ENCODE data around the gene CATSPER1.
"Not testable (repeated sequence)": the region's sequence is repeated elsewhere in the genome, so short reads cannot be mapped to it uniquely, and the experiment has no call there.

Gene CATSPER1

DNA sequence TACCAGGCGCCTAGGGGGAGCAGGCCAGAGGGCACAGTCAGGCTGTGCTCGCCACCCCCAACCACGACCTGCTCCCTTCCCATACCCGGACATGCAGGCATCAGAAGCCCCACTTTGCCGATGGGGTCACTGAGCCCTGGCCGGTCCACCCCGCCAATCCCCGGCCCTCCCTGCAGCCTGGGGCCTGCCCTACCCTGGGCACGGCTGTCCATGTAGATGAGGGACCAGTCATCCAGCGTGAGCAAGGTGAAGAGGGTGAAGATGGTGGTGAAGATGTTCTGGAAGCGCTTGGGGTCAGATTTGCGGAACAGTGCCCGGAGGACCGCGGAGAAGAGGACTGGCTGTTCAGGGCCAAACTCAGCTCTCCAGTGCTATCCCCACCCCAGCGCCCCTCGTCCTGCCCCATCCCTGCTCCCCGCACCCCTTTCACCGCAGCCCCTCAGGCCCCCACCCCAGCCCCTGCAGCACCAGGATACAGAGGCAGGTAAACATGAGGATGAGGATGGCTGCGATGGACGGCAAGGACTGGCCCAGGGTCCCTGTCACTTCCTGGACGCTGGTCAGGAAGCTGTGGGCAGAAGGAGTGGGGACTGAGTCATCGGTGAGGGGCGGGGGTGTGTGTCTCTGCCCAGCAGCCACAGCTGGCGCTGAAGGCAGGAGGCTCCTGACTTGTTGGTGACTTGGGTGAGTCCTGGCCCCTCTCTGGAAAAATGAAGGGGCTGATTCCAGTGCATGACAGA is 5.5 kb downstream of the CATSPER1 start:
- DNase-seq (ENCODE audit: low read depth in 4 of 4, low spot score in 1 of 4): no peak

DNA sequence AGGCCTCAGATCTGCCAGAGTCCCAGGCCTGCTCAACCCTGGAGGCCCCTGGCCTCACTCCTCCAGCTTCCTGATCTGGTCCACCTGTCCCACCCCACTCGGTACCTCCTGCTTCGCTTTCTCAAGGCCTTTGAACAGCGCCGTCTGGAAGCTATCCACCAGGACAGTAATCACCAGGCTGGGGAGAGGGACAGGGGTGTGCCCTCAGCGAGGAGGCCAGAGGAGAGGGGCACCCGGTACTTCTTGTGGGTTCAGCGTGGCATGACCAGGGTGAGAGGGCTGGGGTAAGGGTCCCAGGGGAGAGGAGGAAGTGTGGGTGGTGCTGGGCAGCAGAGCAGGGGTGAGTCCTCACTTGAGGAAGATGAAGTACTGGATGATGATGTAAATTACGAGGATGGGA is 6.1 kb downstream of the CATSPER1 start:
- DNase-seq (ENCODE audit: low read depth in 4 of 4, low spot score in 1 of 4): no peak

DNA sequence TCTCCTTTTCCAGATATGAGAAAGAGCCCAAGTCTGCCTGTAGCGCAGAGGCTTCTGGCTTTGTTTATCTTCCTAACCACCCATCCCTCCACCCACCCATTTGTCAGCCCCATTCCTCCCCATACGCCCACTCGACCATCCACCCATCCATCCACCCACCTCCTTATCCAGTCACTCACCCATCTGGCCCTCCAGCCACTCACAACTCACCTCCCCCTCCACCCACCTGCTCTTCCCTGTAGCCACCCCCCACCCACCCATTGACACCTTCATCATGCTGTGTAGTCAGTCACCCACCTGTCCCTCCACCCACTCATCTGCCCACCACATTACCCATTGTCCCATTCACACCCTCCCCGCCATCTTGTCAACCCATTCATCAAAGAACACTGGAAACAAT is 9.0 kb downstream of the CATSPER1 start:
- no peak for DNase-seq (ENCODE audit: low read depth in 4 of 4, low spot score in 1 of 4)

DNA sequence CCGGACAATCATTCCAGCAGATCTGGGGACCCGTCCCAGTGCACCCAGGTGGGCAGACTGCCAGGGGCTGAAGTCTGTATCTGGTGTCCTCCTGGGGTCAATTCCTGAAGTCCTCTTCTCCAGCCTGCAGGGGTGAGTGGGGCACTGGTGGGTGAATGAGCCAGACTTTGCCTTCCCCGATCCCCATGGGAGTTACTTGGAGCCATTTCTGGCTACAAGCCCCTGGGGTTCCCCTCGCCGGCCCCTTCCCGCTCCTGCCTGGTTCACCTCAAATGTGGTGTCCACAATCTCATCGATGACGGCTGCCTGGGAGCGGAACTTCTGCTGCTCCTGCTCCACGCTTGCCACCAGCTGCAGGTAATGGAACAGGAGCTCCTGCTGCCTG is 9.5 kb downstream of the CATSPER1 start:
- no peak for DNase-seq (ENCODE audit: low read depth in 4 of 4, low spot score in 1 of 4)

DNA sequence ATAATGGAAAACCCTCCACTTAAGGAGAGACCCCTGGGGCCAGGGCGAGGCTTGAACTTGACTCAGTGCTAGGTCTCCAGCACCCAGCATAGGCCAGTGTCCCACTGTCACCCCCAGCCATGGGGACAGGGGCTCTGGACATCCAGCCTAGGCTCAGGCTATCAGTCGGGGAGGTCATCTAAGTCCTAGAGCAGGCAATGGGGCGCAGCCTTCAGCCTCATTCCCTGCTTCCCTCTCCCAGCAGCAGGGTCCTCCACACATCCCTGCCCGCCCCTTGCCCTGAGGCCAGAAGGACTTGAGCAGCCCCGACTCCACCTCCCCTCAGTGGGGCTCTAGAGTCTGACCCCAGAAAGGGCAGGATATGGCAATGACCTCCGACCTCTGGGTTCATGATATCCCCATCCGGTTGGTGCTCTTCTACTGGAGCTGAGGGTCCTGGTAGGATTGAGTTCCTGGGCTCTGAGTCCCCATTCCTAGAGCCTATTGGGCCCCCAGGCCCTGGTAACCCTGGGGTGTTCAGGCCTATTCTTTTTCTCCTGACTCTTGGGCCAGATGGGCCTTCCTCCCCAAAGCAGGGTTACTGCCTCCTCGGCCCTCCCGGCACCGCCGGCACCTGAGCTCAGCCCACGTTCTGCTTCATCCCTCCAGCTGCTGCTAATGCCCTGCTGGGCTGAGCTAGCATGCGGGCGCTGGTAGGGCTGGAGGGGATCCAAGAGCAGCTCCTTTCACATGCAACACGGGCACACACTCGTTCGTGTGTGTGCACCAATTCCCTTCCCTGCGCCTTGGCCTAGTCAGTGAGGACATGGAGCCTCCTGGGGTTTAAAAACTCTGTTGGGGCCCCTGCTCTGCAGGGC is 10.1 kb downstream of the CATSPER1 start:
- DNase-seq (ENCODE audit: low read depth in 4 of 4, low spot score in 1 of 4): no peak

DNA sequence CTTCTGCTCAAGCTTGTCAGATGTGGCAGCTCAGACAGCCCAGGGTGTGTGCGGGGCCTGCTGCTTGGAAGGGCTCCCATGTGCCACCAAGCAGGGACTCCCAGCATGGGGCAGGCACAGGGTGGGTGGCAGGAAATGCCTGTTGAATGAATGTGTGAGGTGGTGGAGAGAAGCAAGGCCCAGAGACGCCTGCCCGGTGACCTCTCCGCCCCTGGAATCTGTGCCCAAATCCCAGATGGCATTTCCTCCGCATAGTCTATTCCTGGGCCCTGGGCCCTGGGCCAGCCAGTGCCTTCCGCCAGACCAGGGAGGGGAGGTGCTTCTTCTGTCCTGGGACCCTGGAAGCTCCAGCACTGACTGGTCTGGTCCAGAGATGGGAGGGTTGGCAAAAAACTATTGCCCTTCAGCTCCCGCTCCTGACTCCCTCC is 10.8 kb downstream of the CATSPER1 start:
- DNase-seq (ENCODE audit: low read depth in 4 of 4, low spot score in 1 of 4): no peak

DNA sequence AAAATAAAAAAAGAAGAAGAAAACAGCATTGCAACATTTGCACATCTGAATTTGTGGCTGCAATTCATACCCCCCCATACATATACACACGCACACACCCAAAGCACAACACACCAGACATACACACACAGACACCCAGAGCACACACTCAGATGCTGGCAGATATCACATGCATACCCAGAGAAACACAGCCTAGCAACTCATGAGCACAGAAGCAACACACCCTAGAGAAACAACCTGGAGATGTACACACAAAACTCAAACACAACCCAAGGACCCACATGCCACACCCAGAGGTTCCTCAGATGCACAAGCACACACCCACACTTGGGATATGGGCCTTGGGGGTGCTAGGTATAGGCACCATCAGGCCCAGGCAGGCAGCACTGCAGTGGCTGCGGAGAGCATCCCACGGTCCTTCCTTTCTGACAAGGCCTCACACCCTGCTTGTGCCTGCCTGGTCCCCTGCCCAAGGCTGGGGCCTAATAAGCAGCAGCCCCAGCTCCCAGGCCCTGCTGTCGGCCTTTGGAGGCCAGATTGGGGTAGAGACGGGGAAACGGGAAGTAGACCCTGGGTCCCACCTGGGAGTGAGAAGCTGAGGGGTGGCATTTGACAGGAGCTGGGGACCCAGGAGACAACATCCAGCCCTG is 11.3 kb downstream of the CATSPER1 start:
- DNase-seq (ENCODE audit: low read depth in 4 of 4, low spot score in 1 of 4): no peak

DNA sequence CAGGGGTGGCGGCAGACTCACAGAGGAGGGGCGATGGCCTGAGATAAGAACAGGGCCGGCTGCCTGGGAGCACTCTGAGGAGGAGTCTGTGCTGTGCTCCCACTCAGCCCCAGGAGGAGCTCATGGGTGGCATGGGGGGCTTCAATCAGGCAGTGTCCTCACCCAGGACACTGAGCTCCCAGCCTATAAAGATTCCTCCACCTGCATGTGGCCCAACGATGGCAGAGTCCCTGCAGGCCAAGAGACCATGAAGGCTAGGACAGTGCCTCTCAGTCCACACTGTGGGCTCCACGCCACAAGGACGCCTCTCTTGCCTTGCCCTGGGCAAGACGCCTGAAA is 12.5 kb downstream of the CATSPER1 start:
- no peak for DNase-seq (ENCODE audit: low read depth in 4 of 4, low spot score in 1 of 4)

DNA sequence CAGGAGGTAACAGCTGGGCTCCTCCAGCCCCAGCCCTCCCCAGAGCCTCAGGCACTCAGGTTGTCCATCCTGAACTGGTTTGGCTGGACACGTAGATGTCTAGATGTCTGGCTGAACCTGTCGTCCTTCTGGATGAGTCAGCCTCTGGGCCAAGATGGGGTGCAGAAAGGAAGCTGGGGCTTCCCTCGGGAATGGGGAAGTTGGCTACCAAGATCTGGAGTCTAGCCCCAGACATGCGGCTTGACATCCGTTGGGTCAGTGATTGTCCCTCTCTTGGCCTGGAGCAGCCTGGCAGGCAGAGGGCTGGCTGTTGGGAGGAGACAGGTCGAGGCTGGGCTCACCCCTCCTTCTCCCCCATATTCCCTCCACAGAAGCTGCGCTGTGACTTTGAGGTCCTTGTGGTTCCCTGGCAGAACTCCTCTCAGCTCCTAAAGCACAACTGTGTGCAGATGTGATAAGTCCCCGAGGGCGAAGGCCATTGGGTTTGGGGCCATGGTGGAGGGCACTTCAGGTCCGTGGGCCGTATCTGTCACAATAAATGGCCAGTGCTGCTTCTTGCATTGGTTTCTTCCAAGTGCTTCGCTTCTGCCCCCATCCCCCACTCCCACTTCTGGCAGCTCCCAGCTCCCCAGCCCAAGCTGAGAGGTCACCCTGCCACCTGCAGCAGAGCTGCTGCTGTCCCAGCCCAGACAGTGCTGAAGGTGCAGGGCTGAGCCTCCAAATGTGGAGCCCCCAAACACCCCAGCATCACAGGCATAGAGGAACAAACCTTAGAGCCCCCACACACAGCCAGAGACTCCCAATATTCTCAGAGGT is 13.1 kb downstream of the CATSPER1 start:
- DNase-seq (ENCODE audit: low read depth in 4 of 4, low spot score in 1 of 4): no peak

DNA sequence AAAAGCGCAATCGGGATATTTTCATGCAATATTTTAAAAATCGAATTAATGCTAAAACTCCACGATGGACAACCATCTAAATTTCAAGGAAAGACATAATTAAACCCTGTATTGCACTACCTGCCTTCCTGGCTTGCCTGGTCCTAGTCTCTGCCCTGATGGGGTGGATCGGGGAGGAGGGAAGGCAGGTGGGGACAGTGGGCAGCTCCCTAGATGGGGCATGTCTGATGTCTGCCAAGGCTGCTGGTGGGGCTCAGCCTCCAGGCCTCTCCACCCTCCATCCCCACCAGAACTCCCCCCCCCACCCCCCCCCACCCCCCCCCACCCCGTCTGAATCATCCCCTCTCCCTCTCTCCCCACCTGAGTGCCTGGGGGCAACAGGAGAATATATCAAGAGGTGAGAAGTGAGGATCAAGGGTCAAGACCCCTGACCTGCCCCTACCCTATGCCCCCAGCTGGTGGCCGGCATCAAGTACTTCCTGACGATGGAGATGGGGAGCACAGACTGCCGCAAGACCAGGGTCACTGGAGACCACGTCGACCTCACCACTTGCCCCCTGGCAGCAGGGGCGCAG is 13.8 kb downstream of the CATSPER1 start:
- no peak for DNase-seq (ENCODE audit: low read depth in 4 of 4, low spot score in 1 of 4)

DNA sequence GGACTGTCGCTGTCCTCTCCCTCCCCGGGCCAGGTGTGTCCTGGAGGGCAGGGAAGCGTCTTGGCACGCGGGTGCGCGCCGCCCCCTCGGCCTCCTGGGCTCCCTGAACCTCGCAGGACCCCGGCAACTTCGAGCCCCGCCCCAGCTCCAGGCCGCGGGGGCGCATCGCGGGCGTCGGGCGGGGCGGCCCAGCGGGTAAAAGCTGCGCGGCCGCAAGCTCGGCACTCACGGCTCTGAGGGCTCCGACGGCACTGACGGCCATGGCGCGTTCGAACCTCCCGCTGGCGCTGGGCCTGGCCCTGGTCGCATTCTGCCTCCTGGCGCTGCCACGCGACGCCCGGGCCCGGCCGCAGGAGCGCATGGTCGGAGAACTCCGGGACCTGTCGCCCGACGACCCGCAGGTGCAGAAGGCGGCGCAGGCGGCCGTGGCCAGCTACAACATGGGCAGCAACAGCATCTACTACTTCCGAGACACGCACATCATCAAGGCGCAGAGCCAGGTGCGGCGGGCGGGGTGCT is 14.4 kb downstream of the CATSPER1 start, which contains the start of gene CST6:
Gene CST6 (plus strand): TSS at position 224 of the 519 bp plus-strand sequence. CDS start 37 bp downstream, at position 261.
- no peak for DNase-seq (ENCODE audit: low read depth in 4 of 4, low spot score in 1 of 4)

DNA sequence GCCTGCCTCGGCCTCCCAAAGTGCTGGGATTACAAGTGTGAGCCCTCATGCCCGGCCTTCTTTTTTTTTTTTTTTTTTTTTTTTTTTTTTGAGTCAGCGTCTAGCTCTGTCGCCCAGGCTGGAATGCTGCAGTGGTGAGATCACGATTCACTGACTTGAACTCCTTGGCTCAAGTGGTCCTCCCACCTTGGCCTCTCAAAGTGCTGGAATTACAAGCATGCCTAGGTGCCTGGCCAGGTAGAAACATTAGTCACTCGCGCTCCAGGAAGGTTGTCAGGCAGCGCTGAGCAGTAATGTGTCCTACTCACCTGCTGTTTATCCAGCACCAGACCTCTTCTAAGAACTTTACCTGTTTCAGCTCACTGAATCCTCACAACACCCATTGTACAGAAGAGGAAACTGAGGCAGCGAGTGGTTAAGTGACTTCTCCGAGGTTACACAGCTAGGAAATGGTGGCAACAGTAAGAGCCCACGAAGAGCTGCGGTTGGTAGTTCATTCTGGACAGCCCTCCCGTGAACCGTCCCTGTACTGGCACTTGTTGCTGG is 15.0 kb downstream of the CATSPER1 start:
- no peak for DNase-seq (ENCODE audit: low read depth in 4 of 4, low spot score in 1 of 4)

DNA sequence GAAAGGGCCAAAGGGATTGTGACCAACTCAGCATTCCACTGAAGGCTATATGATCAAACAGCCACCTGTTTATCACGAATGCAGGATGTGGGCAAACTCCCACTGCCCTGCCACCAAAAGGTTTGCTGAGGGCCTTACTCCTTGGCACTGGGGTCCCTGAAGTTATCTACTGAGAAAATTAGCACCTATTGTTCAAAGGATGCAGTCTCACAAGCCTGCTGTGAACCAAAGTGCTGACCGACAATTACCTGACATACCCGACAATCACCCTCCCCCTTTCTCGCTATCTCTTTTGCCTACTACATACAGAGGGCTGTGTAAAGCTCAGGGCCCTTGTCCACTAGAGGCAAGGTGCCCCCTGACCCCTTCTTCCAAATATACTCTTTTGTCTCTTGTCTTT is 16.2 kb downstream of the CATSPER1 start:
- not testable (repeated sequence) for DNase-seq (ENCODE audit: low read depth in 4 of 4, low spot score in 1 of 4)

DNA sequence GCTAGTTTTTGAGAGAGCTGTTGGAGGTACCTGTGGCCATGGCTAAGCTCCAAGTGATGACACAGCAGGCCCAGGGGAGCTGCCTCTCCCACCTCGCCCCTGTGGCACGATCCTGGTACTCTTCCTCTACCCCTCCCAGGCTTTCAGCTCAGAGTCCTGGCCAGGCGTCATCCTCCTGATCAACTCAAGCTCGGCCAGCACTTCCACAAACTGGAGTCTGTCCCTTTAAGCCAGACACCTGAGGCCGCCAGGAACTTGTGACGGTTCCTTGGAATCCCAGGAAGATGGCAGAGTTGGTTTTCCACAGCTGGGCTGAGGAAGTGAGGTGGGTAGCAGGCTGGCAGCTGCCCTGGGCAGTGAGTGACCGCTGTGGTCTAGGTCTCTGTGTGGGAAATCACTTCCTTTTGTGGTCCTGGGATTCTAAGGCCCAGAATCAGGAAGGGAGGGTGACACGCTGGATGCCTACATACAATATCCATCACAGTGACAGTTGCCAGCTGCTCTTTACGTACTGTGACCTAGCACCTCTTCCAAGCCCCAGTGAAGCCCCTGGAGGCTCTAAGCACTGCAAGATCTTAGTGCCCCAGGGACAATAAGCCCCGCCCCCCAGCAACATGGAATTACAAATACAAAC is 17.7 kb downstream of the CATSPER1 start:
- no peak for DNase-seq (ENCODE audit: low read depth in 4 of 4, low spot score in 1 of 4)

DNA sequence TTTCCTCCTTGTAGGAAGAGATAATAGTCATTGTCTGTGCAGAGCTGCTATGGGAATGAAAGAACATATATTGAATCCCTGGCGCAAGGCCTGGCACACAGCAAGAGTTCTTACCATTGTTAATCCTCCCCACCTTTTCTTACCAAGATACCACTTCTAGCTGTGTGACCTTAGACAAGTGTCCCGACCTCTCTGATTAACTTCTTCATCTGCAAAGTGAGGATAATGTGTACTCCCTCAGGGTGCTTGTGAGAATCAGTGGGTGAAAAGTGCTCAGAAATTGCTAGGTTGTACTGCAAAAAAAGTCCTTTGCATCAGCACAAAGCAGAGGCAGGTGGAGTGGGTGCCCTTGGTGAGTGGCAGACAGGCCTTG is 18.2 kb downstream of the CATSPER1 start:
- DNase-seq (ENCODE audit: low read depth in 4 of 4, low spot score in 1 of 4): no peak

DNA sequence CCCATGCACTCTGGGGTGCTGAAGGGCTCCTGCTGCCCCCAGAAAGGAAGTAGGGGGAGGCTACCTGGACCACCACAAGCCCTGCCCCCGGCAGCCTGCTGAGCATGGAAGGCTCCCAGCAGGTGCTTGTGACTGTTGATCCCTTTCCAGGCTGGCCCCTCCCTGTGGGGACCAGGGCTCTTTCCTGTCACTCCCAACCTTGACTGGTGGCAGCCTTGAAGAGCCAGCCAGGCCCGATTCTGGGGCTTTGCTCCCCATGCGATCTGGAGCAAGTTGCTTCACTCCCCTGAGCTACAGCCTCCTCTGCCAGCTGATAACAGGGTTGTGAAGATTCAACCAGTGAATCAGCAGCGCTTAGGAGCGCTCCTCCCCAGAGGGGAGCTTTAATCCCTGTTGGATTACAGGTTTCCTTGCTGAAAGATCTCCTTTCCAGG is 19.1 kb downstream of the CATSPER1 start:
- DNase-seq (ENCODE audit: low read depth in 4 of 4, low spot score in 1 of 4): no peak

DNA sequence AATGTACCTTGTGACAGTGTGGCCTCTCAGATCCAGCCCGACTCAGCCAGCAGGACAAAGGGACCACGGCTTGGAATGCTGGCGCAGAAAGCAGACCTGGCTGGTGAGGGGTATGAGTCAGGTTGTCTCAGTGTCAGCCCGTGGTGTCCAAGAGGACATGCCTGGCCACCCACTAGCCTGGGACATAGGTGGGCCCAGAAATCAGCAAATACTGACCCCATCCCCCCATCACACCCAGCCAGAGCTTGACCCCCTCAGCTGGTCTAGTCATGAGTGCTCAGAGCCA is 19.4 kb downstream of the CATSPER1 start:
- DNase-seq (ENCODE audit: low read depth in 4 of 4, low spot score in 1 of 4): no peak

DNA sequence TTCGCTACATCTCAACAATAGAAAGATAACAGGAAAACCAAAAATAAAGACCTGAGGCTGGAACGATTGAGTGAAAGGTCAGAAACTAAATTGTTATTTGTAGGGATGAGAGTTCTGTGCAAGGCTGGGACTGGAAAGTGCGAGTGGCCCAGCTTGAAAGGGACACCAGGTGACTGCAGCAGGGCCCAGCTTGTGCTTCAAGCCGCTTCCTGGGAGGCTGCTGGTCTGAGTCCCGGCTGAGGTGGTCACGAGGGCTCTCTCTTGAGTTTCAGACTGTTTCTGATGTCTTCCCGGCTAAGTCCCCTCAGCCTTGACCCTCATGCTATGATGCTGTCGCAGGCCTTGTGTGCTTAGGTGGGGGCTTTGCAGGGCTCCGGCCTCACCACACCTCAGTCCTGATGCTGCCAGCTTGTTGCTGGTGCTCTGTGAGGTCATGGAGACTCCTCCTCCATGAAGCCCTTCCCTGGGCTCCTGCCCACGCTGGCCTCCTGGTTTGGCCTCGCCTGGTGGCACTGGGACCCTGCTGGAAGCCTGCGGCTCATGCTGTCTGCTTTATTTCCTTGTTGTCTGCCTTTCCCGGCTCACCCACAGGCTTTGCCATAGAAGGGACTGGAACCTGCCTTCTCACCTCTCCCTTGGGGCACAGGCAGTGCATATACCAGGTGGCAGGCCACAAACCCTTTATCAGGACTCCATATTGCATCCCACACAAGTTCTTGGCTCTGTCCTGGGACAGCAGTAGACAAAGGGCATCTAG is 20.0 kb downstream of the CATSPER1 start:
- no peak for DNase-seq (ENCODE audit: low read depth in 4 of 4, low spot score in 1 of 4)

DNA sequence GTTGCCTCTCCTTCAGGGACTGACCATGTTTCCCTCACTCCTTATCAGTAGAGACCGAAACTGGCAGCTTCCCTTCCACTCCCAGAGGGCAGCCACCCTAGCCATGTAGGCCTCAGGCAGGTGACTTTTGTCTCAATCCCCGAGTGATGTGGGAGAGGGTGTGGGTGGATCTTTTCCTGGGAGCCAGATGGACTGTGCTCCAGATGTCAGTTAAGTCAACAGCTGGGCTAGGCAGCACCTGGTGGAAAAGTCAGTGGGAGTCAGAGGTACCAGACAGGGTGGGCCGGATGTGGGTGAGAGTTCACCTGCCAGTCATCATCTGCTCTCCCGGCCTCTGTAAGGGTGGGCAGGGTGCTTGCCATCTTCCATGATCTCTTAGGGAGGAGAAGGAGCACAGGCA is 22.1 kb downstream of the CATSPER1 start:
- DNase-seq (ENCODE audit: low read depth in 4 of 4, low spot score in 1 of 4): no peak

Data from stimulated activated CD4-positive, alpha-beta T cell treated with anti-CD3 and anti-CD28 coated beads, Interleukin-1b, Interleukin-23, amount 100 ng/mL, for 24 hours (primary cell).